ENCODE data around the gene DNAH8.

DNAH8 gene

DNA sequence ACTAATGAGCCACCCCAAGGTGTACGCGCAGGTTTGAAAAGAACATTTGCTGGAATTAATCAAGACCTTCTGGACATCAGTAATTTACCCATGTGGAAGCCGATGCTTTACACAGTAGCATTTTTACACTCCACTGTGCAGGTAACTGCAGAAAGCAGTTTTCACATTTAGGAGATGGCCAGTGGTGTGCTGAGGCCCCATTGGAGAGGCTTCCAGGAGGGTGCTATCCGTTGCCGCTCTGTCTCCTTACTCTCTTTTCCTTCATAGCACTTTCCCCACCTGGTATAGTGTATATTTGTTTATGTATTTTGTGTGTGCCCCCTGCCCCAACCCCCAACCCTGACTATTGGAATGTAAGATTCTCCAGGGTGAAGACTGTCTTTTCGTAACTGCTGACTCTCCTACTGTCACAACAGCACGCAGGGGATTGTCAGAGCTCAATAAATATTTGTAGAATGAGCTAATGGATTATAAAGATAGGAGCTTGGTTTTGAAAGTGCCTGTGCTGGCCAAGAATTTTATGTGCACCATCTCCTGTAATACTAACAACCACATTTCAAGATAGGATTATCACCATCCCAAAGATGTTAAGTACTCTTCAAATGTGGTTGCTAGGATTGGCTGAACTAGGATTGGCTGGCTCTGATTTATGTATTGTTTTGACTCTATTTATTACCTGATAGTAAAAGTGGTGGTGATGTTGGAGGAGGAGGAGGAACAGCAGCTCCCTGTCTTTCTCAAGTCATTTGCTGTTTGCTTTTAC lies 259.5 kb downstream of the DNAH8 start:
- DNase-seq (ENCODE audit: low read depth): no peak

DNA sequence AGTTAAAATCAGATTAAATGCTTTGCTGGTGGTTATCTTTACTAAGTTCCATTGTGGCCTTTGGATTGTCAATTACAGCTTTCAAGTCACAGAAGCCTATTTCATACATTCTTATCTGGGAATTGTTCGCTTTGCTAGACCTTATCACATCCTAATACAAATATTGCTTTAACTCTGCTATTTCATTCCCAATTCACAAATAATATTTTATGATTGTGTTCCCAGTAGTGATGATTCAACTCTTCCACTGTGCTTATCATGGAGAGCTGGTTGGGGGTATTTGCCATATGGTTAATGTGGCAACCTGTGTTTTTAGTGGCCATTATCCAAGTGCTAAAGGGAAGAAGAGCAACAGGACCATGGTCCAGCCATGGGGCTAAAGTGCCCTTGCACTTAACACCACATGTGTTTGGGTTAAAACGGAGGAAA lies 260.5 kb downstream of the DNAH8 start:
- DNase-seq (ENCODE audit: low read depth): no peak

DNA sequence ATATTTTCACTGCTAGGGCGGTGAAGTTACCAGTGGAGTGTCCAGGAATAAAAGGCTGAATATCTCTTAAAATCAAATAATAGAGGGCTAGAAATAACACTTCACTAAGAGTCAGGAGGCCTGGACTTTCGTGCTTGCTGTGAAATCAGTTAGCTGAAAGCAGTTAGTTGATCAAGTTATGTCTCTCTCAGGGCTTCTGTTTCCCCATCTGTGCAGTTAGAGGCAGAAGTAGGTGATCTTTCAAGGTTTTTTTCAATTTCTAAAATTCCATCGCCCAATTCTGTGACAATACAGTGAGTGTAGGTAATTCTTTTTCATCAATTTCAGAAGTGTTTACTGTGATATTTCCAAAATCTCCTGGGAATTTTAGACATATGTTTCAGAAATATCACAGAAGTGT lies 260.9 kb downstream of the DNAH8 start:
- DNase-seq (ENCODE audit: low read depth): no peak

DNA sequence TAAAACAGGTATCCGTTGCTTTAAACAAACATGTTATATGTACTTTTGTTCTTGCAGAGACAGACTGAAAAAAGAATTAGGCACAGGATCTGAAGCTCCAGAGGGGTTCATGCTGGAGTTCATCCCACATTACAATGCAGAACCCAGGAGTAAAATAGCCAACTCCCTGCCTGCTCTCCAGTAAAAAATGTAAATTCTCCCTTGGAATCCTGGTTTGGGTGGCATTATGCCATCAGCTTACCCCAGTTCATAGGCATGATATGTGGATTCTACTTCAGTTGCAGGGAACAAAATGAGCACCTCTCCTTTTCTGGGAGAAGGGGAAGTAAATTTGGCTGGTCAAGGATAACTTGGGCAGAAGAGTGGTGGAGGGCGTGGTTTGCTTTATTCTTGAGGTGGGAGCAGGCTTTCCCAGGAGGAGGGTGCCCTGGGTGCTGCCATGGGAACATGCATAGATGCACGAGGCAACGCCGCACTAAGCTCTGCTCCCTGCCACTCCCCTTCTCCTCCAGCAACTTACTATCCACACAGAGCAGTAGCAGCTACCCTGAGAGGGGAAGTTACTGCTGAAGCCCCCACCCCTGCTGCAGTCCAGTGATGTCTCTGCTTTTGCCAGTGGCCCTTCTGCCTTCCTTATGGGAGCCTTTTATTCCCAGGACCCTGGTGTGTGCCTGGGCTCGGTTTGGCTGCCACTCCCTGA lies 261.8 kb downstream of the DNAH8 start:
- DNase-seq (ENCODE audit: low read depth): no peak

DNA sequence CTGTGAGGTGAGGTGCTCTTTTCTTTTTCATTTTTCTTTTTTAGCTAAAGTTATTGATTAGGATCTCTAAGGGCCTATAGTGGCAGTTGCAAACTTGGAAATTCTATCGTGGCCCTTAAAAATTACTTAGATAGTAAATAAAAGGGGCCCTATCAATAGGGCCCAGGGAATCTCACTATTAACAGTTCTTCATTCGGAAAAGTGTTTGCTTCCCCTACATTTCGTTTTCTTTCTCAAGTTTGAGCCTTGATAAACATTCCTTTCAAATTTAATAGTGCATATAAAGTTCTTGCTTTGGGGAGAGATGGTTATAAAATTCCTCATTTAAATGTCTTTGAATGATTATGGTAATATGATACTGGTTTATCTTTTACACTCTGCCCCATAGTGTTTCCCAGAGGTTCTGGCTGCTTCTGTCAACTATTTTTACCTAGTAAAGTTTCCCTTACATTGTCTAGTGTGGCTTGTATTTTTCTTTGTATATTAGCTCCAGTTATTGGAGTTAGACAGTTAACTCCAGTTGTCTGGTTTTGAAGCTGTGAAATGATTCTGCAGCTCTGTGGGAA lies 263.1 kb downstream of the DNAH8 start:
- no peak for DNase-seq (ENCODE audit: low read depth)

DNA sequence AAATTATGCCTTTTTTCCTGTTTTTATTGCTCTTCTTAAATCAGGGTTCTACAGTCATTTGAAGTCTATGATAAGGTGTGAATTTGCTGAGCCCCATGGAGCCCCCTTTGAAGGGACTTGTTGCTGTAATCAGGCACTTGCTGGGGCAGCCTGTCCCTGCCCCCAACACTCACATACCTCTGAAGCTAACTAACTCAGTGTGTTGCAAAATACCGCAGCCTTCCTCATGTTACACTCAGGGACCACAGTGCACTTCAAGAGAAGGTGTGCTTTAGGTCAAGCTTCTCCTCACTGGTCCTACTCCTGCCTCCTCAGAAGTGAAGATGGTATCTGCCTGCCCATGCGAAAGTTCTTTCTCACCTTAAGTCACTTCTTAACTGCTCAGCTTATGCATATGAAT lies 267.4 kb downstream of the DNAH8 start:
- no peak for DNase-seq (ENCODE audit: low read depth)

DNA sequence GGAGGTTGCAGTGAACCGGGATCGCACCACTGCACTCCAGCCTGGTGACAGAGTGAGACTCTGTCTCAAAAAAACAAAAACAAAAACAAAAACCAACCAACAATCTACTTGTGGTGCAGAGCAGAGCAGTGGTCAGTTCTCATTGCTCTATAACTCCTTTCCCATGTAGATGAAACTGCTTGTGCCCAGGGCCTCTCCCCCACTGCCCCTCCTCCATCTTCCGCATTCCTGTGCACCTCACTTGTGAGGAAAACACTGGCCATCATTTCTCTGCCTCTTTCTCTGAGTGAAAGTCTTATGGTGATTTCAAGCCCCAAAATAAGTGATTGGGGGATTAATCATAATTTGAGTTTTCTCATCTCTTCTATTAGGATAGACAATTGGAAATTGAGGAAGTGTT lies 269.6 kb downstream of the DNAH8 start:
- DNase-seq (ENCODE audit: low read depth): no peak

DNA sequence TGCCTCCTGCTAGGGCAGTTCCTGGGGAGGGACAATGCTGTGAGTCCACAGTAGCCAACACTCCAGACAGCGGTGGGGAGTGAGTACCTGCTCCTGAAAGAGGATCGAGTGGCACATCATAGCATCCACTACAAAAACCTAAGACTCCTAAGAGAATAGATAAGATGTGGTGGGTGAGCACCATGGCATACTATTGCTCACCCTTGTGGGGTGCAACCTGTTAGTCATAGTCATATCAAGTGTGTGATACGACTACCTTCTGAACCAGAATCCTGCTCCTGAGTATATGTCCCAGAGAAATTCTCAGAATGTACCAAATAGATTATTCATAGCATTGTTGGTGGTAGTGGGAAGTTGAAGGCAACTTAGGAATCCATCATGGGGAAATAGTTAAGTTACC lies 270.7 kb downstream of the DNAH8 start:
- DNase-seq (ENCODE audit: low read depth): no peak

DNA sequence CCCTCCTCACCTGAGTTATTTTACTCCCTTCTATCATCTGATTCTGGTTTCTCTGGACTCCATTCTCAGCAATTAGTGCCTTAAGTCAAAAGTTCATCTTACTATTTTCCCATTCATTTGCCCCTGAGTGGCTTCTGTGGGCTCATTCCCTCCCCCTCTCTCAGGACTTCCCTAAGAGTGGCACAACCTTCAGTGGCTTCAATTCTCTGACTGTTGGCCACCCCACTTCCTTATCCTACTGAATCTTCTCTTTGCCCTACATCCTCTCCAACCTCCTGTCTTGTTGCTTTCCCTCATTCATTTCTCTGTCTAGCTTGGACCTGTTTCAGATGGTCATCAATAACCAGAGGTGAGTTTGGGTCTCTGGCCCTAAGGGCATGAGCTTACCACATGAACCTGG lies 272.4 kb downstream of the DNAH8 start:
- DNase-seq (ENCODE audit: low read depth): no peak

DNA sequence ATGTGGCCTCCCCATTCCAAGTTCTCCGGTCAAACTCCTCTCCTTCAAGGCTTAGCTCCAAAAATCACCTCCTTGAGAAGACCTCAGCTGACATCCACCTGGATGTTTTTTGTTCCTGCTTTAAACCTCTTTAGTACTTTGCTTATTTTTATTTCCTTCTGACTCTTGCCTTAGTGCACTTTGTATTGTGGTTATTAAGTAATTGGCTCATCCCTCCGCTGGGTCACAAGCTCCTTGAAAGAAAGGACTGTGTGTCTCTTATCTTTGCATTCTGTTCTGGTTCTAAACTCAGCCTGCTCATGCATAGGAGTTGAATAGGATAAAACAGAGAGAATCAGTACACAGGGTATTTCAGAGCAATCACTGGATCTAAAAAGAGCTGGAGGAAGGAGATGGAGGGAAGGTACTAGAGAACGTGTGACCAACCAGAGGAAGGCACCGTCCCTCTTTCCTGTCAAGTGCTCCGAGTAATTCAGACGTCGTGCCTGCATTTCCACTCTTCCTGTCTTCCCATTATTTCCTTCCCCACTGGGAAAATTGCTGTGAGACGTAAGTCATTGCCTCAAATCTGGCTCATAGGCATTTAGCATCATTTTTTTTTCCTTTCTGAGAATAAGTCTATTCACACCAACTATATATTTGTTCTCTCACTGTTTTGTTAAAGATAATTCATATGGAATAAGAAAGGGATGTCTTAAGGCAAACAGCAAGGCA lies 273.8 kb downstream of the DNAH8 start:
- no peak for DNase-seq (ENCODE audit: low read depth)

DNA sequence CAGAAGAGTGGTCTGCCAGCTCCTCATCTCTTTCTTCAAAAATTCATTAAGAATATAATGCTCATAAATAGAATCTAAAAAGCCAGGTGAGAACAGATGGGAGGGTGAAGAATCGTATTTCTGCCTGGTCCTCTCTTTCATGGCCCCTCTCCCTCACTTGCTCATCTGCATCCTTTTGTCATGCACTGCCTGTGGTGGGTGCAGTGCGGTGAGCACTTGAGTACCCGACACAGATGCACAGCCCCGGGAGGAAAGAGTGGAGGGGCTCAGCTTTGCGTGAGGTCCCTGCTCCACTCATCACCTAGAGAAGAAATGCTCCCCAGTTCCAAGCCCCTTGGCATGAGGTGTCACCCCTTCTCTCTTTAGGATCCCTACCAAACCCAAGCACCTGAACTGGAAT lies 275.4 kb downstream of the DNAH8 start:
- no peak for DNase-seq (ENCODE audit: low read depth)

DNA sequence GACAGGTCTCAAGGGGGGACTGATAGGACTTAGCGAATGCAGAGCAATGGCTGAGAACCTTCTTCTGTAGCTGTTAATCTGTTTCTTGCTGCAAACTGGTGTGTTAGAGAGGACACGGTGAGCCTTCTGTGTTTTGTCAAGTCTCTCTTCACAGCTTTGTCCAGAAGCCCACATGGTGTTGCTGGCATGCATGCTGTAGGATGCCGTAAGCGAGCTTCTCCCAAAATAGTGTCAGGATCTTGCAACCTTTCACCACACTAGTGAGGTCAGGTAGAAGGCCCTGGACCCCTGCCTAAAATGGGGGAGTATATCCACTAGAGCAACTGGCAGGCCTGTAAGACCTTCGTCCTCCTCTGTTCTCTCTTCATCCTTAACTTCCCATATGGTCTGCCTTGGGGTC lies 281.6 kb downstream of the DNAH8 start:
- no peak for DNase-seq (ENCODE audit: low read depth)

DNA sequence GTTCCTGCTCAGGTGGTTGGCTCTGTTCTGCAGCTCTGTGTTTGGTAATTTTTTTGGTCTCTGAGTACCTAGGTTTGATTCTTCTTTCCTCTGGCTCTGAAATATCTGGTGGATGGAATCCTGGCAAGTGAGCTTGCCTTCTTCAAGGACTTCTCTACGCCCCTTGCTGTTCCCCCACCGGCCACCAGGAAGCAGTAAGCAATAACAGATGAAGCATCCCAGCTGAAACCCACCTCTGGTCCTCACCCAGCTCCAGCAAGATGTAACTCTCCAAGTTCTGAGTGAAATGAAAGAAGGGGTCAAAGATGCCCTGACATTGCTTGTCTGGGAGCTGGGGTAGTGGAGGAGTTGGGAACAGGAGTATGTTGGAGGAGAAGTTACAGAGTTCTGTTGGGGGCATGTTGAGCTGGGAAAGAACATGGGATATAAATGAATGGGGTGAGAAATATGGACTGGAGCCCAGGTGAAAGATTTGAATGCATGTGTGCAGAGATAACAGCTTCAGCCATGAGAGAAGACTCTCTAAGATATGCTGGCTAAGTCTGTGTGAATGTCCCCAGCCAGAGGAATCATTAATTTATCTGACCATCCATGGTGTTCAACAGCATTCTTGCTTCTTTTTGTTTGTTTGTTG lies 282.1 kb downstream of the DNAH8 start:
- DNase-seq (ENCODE audit: low read depth): peak; percentile 4

DNA sequence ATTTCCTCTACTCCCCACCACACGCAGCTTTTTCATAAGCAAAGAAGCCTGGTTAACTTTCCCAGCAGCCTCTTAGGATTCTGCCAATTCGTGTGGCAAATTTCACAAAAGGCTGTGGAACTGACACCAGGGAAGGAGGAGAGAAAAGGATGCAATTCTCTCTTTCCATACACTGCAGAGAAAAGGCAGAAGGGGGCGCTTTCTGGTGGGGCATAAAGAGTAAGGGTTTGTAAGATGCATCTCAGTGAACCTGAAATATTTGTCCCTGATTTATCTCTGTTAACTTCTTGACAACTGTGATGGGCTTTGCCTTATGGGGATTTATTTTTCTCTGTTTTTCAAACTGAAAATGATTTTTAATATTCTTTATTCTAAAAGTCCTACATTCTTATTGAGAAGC lies 288.0 kb downstream of the DNAH8 start:
- DNase-seq (ENCODE audit: low read depth): no peak

DNA sequence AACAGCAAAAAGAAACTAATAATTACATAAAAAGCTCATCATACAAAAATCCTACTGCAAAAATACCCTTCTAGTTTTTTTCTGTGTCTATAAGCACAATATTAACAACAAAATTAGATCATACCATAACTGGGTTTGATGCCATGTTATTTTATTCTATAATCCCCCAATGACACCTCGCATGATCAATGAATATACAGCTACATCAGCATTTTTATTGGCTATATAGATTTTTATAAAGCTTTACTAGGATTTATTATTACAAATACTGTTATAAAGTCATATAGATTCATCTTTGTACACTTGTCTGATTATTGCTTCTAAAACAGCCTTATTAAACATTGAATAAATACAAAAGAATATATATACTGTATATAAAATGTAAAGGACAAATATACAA lies 288.4 kb downstream of the DNAH8 start:
- DNase-seq (ENCODE audit: low read depth): no peak

DNA sequence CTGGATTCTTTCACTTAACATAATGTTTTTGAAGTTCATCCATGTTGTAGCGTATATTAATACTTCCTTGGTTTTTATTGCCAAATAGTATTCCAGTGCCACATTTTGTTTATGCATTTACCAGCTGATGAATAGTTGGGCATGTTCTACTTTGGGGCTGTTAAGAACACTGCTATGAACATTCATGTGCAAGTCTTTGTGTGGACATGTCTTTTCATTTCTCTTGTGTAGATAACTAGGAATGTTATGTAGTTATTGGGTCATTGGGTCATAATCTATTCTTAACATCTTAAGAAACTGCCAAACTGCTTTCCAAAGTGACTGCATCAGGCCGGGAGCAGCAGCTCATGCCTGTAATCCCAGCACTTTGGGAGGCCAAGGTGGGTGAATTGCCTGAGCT lies 289.7 kb downstream of the DNAH8 start:
- no peak for DNase-seq (ENCODE audit: low read depth)

DNA sequence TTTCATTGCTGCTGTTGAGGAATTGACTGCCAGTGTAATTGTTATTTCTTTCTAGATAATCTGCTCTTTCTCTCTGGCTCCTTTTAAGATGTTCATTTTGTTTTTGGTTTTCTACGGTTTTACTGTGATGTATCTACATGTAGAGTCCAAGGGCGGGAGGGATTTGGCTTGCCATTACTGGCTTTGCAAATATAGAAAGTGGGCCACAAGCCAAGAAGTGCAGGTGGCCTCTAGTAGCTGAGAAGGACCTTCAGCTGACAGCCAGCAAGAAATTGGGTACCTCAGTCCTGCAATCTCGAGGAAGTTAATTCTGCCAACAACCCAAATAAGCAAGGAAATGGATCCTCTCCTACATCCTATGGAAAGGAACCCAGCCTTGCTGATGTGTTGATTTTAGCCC lies 290.7 kb downstream of the DNAH8 start:
- DNase-seq (ENCODE audit: low read depth): no peak

DNA sequence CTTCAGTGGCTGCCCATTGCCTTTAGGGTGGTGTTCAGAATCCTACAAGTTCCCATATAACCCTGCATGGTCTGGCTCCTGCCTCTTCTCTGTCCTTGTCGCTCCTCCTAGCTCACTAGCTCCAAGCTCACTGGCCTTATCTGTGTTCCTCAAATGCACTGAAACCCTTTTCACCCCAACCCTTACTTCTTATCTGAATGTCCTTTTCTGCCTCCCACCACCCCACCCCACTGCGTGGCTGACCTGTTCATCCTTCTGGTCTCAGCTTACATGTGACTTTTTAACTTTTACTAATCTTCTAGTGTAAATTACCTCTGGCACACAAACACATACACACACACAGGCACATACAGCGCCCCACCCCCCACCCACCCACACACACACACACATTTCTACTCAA lies 292.5 kb downstream of the DNAH8 start:
- no peak for DNase-seq (ENCODE audit: low read depth)

DNA sequence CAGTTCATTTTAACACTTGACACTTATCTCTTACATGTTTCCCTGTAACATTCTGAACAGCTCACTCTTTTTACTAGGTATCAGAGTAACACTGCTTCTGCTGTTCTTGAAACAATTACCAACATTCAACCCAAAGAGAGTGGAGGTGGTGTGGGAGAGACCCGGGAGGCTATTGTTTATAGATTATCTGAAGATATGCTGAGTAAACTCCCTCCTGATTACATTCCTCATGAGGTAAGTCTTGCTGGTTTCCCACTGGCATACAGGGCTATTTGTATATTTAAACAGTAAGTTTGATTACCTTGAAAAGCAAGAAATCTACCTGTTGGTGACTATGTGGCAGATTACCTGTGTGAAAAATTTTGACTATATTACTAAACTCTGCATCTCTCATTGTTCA lies 293.6 kb downstream of the DNAH8 start:
- no peak for DNase-seq (ENCODE audit: low read depth)

DNA sequence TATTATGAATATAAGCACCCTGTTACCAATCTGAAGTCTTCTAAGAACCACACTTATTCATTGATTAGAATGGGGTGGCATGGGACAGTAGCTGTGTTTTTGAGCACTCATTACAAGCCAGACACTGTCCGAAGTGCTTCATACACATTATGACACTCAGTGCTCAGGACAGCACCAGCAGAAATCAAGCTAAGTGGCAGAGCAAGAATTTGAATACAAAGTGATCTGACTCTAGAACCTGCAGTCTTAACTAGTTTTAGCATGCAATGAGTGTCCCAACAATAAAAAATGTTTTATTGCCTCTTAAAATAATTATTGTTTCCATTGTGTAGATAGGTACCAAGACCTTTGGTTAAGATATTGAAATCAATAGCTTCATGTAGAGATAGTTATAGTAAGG lies 294.4 kb downstream of the DNAH8 start:
- DNase-seq (ENCODE audit: low read depth): no peak

DNA sequence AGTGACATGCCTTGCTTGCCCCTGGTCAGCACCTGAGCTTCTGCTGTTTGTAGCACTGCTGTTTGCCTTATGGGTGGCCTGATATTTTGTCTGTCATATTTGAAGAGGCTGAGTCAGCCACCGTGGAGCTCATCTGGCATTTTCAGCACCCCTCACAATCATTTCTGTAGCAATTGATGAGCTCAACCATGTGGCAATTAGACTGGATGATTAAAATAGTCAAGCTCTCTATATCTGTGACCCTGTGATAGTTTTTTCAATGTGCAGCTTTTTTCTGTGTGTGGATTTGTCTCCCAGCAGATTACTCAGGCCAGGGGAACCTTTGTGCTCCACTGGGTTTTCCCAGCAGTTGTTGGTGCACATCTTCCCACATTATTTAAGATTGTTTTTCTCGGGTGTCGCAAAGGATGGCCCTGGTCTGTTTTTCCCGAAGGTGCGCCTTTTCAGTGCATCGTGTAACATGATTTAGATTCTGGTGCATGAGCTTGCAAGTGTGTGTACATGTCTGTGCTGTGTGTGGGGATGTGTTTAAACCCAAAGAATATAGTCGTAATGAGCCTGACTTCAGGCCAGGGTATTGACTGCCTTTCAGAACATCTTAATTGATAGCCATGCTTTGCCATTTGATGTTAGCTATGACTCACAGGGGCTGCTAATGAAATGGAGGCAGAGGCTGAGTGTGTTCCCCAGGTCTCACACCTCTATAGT lies 301.9 kb downstream of the DNAH8 start:
- DNase-seq (ENCODE audit: low read depth): no peak

DNA sequence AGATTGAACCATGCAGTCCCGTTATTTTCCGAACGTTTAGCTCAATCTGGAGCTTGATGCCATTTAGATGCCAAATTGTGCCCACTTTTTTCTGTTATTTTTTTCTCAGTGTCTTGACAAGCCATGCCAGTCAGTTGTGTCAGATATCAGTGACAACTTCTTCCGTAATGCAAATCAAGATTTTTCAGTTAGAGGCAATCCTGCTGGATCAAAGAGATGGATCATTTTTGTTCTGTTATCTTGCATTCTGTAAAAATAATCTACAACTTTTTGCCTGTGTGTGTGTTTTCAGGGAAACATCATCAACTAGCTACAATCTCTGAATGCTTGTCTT lies 302.4 kb downstream of the DNAH8 start:
- DNase-seq (ENCODE audit: low read depth): no peak

All from activated gamma-delta T cell treated with anti-CD3 and anti-CD28 coated beads, Interleukin-2, amount 50 U/mL, for 16 hours (primary cell).